Activated CD8-positive, alpha-beta T cell treated with anti-CD3 and anti-CD28 coated beads for 36 hours (primary cell): ENCODE results near the gene MYOD1. TPM values are rescaled to one million over a fixed set of nuclear protein-coding genes. Genes with fewer than 3 reads are reported as not detected.

ENCODE experiments used
- ATAC-seq: fragments of 200-7000 bp; cut with Tn5 transposase; one replicate; pipeline ENCODE4 v1.10.0; 2021; ENCODE audit warnings: mild to moderate bottlenecking, moderate library complexity
- CTCF ChIA-PET: fragments of 350-600 bp; sonication (Branson Sonifier 250); formaldehyde crosslinking; loops from one replicate; lab custom pipeline; 2021; ENCODE audit warnings: antibody characterized with exemption; lab: Charles Lee
- POLR2A ChIA-PET: fragments of 350-600 bp; sonication (Branson Sonifier 250); formaldehyde crosslinking; loops from one replicate; lab custom pipeline; 2021; ENCODE audit warnings: antibody characterized with exemption; lab: Charles Lee
- DNase-seq: peaks from one replicate; pipeline ENCODE4 v3.0.0-alpha.2; 2020
- H3K27ac Mint-ChIP-seq: one replicate; pipeline ENCODE4 v1.8.0; 2021; ENCODE audit warnings: mild to moderate bottlenecking, mixed read lengths
- H3K27me3 Mint-ChIP-seq: one replicate; pipeline ENCODE4 v1.8.0; 2021; ENCODE audit warnings: mixed read lengths
- H3K36me3 Mint-ChIP-seq: one replicate; pipeline ENCODE4 v1.8.0; 2021; ENCODE audit warnings: low read depth, mixed read lengths
- H3K4me1 Mint-ChIP-seq: one replicate; pipeline ENCODE4 v1.8.0; 2021; ENCODE audit warnings: low read depth, mixed read lengths
- H3K4me3 Mint-ChIP-seq: one replicate; pipeline ENCODE4 v1.8.0; 2021; ENCODE audit warnings: mild to moderate bottlenecking, moderate library complexity, mixed read lengths
- H3K9me3 Mint-ChIP-seq: one replicate; pipeline ENCODE4 v1.8.0; 2021; ENCODE audit warnings: mixed read lengths
- intact Hi-C: fragments of 100-400 bp; cut with micrococcal nuclease; formaldehyde crosslinking; loops from one replicate; pipeline ENCODE4 v1.10.0; 2022
- total RNA-seq, 2 experiments: library from RNA; stranded (reverse); gene quantifications; one replicate each; pipeline ENCODE4 v1.2.3, GENCODE V29; 2021
- TF ChIP-seq, protein P1 (sequence below): fragments of 200-600 bp; IDR thresholded peaks from one replicate; pipeline ENCODE4 v1.8.0; 2022; ENCODE audit warnings: antibody characterized with exemption, mild to moderate bottlenecking

MYOD1 gene
- total RNA-seq, 2 experiments from 2014 or later = not detected

DNA sequence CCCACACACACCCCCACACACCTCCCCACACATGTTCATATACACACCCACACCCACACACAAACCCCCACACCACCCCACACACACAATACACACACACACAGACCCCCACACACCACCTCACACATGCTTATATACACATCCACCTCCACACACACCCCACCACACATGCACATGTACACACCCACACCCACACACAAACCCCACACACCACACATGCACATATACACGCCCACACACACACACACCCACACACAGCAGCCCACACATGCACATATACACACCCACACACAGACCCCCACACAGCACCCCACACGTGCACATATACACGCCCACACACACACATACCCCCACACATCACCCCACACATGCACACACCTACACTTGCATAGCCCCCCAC lies 44.3 kb downstream of the MYOD1 start:
- TF ChIP-seq, protein P1, sequence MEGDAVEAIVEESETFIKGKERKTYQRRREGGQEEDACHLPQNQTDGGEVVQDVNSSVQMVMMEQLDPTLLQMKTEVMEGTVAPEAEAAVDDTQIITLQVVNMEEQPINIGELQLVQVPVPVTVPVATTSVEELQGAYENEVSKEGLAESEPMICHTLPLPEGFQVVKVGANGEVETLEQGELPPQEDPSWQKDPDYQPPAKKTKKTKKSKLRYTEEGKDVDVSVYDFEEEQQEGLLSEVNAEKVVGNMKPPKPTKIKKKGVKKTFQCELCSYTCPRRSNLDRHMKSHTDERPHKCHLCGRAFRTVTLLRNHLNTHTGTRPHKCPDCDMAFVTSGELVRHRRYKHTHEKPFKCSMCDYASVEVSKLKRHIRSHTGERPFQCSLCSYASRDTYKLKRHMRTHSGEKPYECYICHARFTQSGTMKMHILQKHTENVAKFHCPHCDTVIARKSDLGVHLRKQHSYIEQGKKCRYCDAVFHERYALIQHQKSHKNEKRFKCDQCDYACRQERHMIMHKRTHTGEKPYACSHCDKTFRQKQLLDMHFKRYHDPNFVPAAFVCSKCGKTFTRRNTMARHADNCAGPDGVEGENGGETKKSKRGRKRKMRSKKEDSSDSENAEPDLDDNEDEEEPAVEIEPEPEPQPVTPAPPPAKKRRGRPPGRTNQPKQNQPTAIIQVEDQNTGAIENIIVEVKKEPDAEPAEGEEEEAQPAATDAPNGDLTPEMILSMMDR = no peak
- peaks cover 3% of the 10 kb centered on the region for H3K27me3 Mint-ChIP-seq
- ChIA-PET POLR2A (no interaction called here), CTCF (no interaction called here)
- H3K27ac Mint-ChIP-seq = no peak overlapping the region
- no peaks in the 10 kb centered on the region for H3K4me1 Mint-ChIP-seq
- no peaks in the 10 kb centered on the region for H3K9me3 Mint-ChIP-seq
- intact Hi-C loops = no loop called here
- DNase-seq (no peak), ATAC-seq (no peak)
- no peak overlapping the region for H3K4me3 Mint-ChIP-seq
- no peaks in the 10 kb centered on the region for H3K36me3 Mint-ChIP-seq

DNA sequence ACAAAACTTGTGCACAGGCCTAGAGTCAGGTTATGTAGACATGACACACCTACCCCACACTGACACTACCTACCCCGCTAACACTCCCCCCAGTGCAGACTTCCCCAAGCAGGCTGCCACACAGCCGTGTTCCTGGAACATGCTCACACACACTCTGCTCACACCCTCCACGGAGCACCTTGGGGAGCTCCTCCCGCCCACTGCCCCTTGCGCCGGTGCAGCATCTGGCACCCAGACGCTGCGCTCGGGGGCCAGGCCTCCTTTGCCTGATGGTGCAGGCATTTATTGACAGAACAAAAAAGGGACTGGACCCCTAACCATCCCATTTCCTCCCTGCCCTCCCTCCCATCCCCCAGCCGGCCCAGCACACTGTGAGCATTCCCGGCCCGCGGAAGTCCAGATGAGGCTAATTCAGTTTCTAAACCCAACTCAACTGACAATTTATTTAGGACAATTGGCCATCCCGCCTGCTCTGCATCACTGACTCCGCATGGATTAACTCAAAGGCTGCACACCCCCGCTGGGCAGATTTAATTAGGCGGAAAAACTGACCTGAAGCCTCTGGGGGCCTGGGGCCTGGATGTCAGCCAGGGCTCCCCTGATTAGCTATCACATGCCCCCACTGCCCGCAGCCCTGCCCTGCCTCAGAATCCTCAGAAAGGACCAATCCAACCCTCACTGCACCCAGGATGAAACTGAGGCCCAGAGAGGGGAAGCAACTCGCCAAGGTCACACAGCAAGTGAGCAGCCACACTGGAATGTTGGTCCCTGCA lies 45.3 kb downstream of the MYOD1 start:
- Mint-ChIP-seq H3K27me3 (peaks cover 3% of the 10 kb centered on the region), H3K36me3 (no peaks in the 10 kb centered on the region), H3K4me1 (no peaks in the 10 kb centered on the region), H3K27ac (no peak overlapping the region), H3K9me3 (no peaks in the 10 kb centered on the region), H3K4me3 (no peak overlapping the region)
- no peak for ATAC-seq
- ChIA-PET POLR2A (no interaction called here), CTCF (no interaction called here)
- TF ChIP-seq, protein P1 = no peak
- DNase-seq = no peak
- intact Hi-C loops = no loop called here

DNA sequence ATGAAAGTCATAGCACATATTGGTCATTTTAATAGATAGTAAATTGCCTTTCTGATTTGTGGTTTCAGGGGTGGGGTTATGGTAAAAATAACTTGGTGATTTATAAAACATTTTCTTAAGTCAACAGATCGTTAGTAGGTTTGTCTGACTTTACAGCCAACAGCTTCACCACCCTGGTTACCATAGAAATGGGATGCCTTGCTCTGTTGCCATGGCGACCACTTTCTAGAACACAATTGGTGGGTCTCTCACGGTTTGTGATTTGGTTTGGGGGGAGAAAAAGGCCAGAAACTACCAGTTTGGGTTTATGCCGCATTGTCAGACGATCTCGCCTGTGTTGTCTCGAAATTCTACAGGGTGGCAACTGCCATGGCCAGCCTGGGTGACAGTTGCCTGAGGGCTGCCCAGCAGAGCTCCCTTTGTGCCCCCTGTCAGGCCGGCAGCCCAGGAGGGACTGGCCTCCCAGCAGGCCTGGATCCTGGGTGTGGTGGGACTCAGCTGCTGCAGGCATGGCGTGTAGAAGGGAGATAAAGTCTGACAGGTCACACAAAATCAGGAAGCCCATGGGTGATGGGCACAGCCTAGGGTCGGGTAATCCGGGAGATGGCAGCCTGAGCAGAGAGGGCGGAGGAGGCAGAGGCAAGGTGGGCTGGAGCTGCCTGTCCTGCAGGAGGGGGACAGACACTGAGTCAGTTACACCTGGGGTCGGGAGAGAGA lies 46.1 kb downstream of the MYOD1 start:
- Mint-ChIP-seq H3K4me1 (no peaks in the 10 kb centered on the region), H3K4me3 (no peak overlapping the region), H3K27ac (no peak overlapping the region), H3K9me3 (no peaks in the 10 kb centered on the region), H3K36me3 (no peaks in the 10 kb centered on the region), H3K27me3 (peaks cover 3% of the 10 kb centered on the region)
- POLR2A ChIA-PET = no interaction called here
- ATAC-seq (no peak), DNase-seq (peak; percentile 7)
- CTCF ChIA-PET = no interaction called here
- TF ChIP-seq, protein P1 = no peak
- intact Hi-C loops = no loop called here

DNA sequence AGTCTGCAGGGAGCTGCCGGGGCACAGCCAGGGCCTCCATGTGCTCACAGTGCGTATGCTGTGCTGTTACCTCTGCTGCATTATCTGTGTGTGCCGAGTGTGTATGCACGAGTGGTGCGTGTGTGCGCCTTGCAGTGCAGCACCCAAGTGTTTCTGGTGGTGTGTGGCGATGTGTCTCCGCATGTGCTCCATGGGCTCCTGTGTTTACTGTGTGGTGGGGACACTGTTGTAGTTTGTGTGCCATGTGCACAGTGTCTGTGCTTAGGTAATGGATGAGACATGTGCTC lies 46.6 kb downstream of the MYOD1 start:
- ChIA-PET CTCF (no interaction called here), POLR2A (no interaction called here)
- no peaks in the 10 kb centered on the region for H3K4me1 Mint-ChIP-seq
- H3K27ac Mint-ChIP-seq = no peak overlapping the region
- intact Hi-C loops = no loop called here
- H3K36me3 Mint-ChIP-seq = no peaks in the 10 kb centered on the region
- no peaks in the 10 kb centered on the region for H3K9me3 Mint-ChIP-seq
- H3K27me3 Mint-ChIP-seq = peaks cover 3% of the 10 kb centered on the region
- DNase-seq (no peak), ATAC-seq (no peak)
- TF ChIP-seq, protein P1 = no peak
- H3K4me3 Mint-ChIP-seq = no peak overlapping the region

DNA sequence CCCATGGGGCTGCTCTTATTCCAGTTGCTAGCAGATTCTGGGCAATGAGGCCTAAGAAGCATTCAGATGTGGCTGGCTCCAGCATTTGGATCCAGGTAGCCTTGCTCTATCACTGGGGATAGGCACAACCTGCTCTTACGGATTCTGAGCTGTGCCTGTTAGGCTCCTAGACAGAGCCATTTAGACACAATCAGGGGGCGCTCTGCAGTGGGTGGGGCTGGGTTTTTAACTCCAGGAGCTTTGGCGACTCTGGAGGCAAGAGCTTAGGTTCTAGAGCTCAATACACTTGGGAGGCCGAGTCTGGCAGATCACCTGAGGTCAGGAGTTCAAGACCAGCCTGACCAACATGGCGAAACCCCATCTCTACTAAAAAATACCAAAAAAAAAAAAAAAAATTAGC lies 47.2 kb downstream of the MYOD1 start:
- Mint-ChIP-seq H3K9me3 (no peaks in the 10 kb centered on the region), H3K4me1 (no peaks in the 10 kb centered on the region), H3K4me3 (no peak overlapping the region), H3K27me3 (peaks cover 3% of the 10 kb centered on the region), H3K36me3 (no peaks in the 10 kb centered on the region), H3K27ac (no peak overlapping the region)
- intact Hi-C loops = no loop called here
- ATAC-seq = no peak
- ChIA-PET CTCF (interaction anchor here (0.9 kb wide), 1 partner anchor 8 kb away, joined by 3 read pairs; no protein-coding TSS in a partner anchor), POLR2A (no interaction called here)
- no peak for DNase-seq
- TF ChIP-seq, protein P1 = no peak
